Sigmoid colon (tissue), 4 donors: ENCODE measurements around the gene WAS.
"Not testable (repeated sequence)": the region's sequence is repeated elsewhere in the genome, so short reads cannot be mapped to it uniquely, and the experiment has no call there.

Source experiments
- EP300 ChIP-seq, 4 donors: sonication (generic); formaldehyde crosslinking; IDR thresholded peaks; one replicate each; pipeline ENCODE4 v1.6.1; 2017; ENCODE audit warnings: antibody characterized with exemption in 4 of 4
- TF ChIP-seq, protein P1 (sequence below), 4 experiments: fragments of 450-650 bp in 3 of 4; fragments of 200-600 bp in 1 of 4; IDR thresholded peaks; one replicate each; pipeline ENCODE4 v1.5.1; 2016 to 2019; ENCODE audit warnings: antibody characterized with exemption in 4 of 4, mild to moderate bottlenecking in 3 of 4, moderate library complexity in 2 of 4

GRCh38 chrX:48682795-48683194 lies 804 bp upstream of the WAS start:
- TF ChIP-seq, protein P1, sequence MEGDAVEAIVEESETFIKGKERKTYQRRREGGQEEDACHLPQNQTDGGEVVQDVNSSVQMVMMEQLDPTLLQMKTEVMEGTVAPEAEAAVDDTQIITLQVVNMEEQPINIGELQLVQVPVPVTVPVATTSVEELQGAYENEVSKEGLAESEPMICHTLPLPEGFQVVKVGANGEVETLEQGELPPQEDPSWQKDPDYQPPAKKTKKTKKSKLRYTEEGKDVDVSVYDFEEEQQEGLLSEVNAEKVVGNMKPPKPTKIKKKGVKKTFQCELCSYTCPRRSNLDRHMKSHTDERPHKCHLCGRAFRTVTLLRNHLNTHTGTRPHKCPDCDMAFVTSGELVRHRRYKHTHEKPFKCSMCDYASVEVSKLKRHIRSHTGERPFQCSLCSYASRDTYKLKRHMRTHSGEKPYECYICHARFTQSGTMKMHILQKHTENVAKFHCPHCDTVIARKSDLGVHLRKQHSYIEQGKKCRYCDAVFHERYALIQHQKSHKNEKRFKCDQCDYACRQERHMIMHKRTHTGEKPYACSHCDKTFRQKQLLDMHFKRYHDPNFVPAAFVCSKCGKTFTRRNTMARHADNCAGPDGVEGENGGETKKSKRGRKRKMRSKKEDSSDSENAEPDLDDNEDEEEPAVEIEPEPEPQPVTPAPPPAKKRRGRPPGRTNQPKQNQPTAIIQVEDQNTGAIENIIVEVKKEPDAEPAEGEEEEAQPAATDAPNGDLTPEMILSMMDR (IDR thresholded peaks at IDR 0.05), result not testable (repeated sequence)
- TF ChIP-seq EP300 (IDR thresholded peaks at IDR 0.05), result not testable (repeated sequence)
